ENCODE data around the gene CCNB1. TPM values are rescaled to one million over a fixed set of nuclear protein-coding genes. Genes with fewer than 3 reads are reported as not detected.
A peak's percentile ranks its signal among the peaks of the same experiment; 100 is the strongest.
"Not testable (repeated sequence)": the region's sequence is repeated elsewhere in the genome, so short reads cannot be mapped to it uniquely, and the experiment has no call there.

Gene CCNB1
- total RNA-seq, 4 donors from 2014 or later: 3.0 to 5.8 (median 4.1) TPM

GRCh38 chr5:69213513-69214215 lies 46.7 kb downstream of the CCNB1 start:
- no peak overlapping the region for H3K27ac ChIP-seq
- 100% methylated on average over 4 of the region's 4 CpGs; no CpG with 5 or more reads in 1 of the 2 donors for WGBS, 2 donors (ENCODE audit: low coverage in 1 of 2)
- peaks cover 0 to 2% (median under 1%) of the 10 kb centered on the region in 3 donors for H3K4me1 ChIP-seq

DNA sequence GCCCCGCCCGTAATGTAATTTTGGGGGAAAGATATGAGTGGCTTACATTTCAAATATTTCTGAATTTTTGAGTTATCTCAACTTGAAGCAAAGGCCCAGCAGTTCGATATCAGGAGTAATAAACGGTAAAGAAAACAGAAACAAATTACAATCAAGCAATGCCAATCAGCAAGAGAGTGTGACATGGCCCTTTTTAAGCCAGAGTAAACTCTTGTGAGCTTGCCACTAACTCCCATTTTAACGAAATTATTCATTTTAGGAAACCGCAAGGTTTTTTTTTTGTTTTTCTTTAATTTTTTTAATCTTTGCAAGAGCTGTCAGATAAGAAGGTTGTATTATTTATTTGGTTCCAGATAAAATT lies 50.2 kb downstream of the CCNB1 start:
- Histone ChIP-seq H3K9me3 (no peaks in the 10 kb centered on the region), H3K27me3 (no peaks in the 10 kb centered on the region), H3K4me1 (peaks cover 0 to 16% (median 8%) of the 10 kb centered on the region in 3 donors), H3K4me3 (peak overlapping the region; percentile 56 to 77), H3K36me3 (no peaks in the 10 kb centered on the region), H3K27ac (peak overlapping the region in 2 of 4 donors; percentile 93 to 95)
- 31 to 55% methylated on average over 4 to 6 of the region's 6 CpGs for WGBS, 2 donors (ENCODE audit: low coverage in 1 of 2)
- no peak for ATAC-seq
- no peak for TF ChIP-seq CTCF (IDR thresholded peaks at IDR 0.05)
- TF ChIP-seq POLR2AphosphoS5 (IDR thresholded peaks at IDR 0.05): no peak
- no peak for TF ChIP-seq POLR2A (IDR thresholded peaks at IDR 0.05)
- TF ChIP-seq EP300 (IDR thresholded peaks at IDR 0.05): no peak

More at GRCh38 chr5:69213513-69214215, 46.7 kb downstream of the CCNB1 start:
- no peak for ATAC-seq
- Histone ChIP-seq H3K4me3 (no peak overlapping the region), H3K36me3 (no peaks in the 10 kb centered on the region), H3K9me3 (no peaks in the 10 kb centered on the region), H3K27me3 (no peaks in the 10 kb centered on the region)
- no peak for TF ChIP-seq POLR2AphosphoS5 (IDR thresholded peaks at IDR 0.05)
- no peak for TF ChIP-seq EP300 (IDR thresholded peaks at IDR 0.05)
- TF ChIP-seq CTCF (IDR thresholded peaks at IDR 0.05): no peak
- TF ChIP-seq POLR2A (IDR thresholded peaks at IDR 0.05): no peak

DNA sequence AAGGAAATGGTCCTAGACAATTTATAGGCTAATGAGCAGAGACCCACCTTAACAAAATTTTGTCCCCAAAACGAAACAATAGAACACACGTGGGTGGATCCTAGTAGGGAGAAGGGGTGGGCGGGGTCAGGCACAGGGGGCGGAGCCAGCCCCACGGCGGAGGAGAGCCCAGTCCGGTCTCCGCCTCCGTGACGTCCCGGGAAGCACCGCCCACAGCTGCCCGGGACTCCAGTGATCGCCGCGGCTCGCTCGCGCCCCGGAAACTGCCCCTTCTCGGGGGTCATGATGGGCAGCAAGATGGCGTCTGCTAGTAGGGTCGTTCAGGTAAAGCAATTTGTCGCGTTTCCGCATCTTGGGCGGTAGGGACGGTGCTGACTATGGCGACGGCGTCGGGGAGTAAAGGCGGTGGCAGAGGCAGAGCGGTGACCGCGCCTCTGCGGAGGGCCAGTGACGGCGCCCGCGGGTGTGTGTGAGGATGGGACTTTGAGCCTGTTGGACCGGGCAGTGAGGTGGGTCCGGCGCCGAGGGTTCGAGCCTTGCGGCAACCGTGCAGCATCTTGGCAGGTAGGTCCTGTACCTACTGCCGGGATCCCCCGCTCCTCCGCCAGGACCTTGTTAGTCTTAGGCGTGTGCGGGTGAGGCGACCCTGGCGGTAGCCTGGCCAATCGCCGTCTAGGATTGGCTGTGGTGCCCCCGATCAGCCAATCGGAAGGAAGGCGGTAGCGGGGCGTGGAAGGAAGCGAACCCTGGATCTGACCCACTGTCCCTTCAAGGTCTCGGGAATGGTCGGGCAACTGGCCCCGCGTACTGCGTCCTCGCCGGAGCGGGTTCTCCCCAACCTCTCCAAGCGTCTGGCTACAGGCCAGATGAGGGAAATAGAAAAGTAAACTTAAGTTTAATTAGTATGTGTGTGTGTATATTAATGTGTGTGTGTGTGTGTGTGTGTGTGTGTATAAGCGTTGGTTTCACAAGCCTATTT lies 50.9 kb downstream of the CCNB1 start:
- peaks cover 0 to 16% (median 8%) of the 10 kb centered on the region in 3 donors for H3K4me1 ChIP-seq
- peak overlapping the region; percentile 56 to 77 for H3K4me3 ChIP-seq
- WGBS, 2 donors (ENCODE audit: low coverage in 1 of 2): 0% methylated on average over 9 to 35 of the region's 73 CpGs
- no peaks in the 10 kb centered on the region for H3K27me3 ChIP-seq
- ATAC-seq: peak; percentile 99
- TF ChIP-seq EP300 (IDR thresholded peaks at IDR 0.05) (no peak), POLR2A (IDR thresholded peaks at IDR 0.05) (peak; percentile 46 to 73), CTCF (IDR thresholded peaks at IDR 0.05) (peak in 3 of 4 experiments; percentile 27 to 54 (median 50)), POLR2AphosphoS5 (IDR thresholded peaks at IDR 0.05) (peak; percentile 85)
- peak overlapping the region; percentile 43 to 95 (median 92) for H3K27ac ChIP-seq
- H3K9me3 ChIP-seq: no peaks in the 10 kb centered on the region
- H3K36me3 ChIP-seq: no peaks in the 10 kb centered on the region

GRCh38 chr5:69219939-69220338 lies 53.0 kb downstream of the CCNB1 start:
- Histone ChIP-seq H3K27me3 (no peaks in the 10 kb centered on the region), H3K36me3 (peaks cover 0 to 6% of the 10 kb centered on the region in 2 donors), H3K4me1 (peaks cover 0 to 16% (median 8%) of the 10 kb centered on the region in 3 donors), H3K4me3 (no peak overlapping the region), H3K9me3 (no peaks in the 10 kb centered on the region), H3K27ac (no peak overlapping the region)
- no peak for TF ChIP-seq EP300 (IDR thresholded peaks at IDR 0.05)
- TF ChIP-seq CTCF (IDR thresholded peaks at IDR 0.05): no peak
- TF ChIP-seq POLR2A (IDR thresholded peaks at IDR 0.05): no peak
- no peak for TF ChIP-seq POLR2AphosphoS5 (IDR thresholded peaks at IDR 0.05)
- no peak for ATAC-seq

DNA sequence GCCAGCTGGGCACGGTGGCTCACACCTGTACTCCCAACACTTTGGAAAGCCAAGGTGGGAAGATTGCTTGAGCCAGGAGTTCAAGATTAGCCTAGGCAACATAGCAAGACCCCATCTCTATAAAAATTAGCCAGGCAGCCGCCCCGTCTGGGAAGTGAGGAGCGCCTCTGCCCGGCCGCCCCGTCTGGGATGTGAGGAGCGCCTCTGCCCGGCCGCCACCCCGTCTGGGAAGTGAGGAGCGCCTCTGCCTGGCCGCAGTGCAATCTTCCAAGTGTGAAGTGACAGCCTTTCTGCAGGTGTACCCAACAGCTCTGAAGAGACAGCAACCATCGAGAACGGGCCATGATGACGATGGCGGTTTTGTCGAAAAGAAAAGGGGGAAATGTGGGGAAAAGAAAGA lies 53.4 kb downstream of the CCNB1 start:
- not testable (repeated sequence) for H3K9me3 ChIP-seq, ATAC-seq, H3K4me3 ChIP-seq, H3K27ac ChIP-seq, H3K27me3 ChIP-seq
- Histone ChIP-seq H3K4me1 (peaks cover 0 to 16% (median 8%) of the 10 kb centered on the region in 3 donors), H3K36me3 (peaks cover 0 to 10% of the 10 kb centered on the region in 2 donors)
- WGBS, 2 donors (ENCODE audit: low coverage in 1 of 2): 89 to 100% methylated on average over 1 of the region's 18 CpGs

- H3K4me3 ChIP-seq, ATAC-seq, H3K27ac ChIP-seq, H3K27me3 ChIP-seq, H3K9me3 ChIP-seq: not testable (repeated sequence)
- H3K4me1 ChIP-seq: peaks cover 0 to 16% (median 8%) of the 10 kb centered on the region in 3 donors
- H3K36me3 ChIP-seq: peaks cover 0 to 11% of the 10 kb centered on the region in 2 donors
- no CpG with 5 or more reads among the region's 9 CpGs for WGBS, 2 donors (ENCODE audit: low coverage in 1 of 2)
Measured at GRCh38 chr5:69220833-69221232, 53.9 kb downstream of the CCNB1 start.
